HG03280 (cell line): ENCODE measurements around the gene ZDHHC14.

Experiments used
- ATAC-seq: cut with Tn5 transposase; IDR thresholded peaks from one replicate; pipeline ENCODE4 v1.9.1; 2021; ENCODE audit warnings: mild to moderate bottlenecking, moderate library complexity; ENCODE audit not compliant: unreplicated experiment

Gene ZDHHC14

DNA sequence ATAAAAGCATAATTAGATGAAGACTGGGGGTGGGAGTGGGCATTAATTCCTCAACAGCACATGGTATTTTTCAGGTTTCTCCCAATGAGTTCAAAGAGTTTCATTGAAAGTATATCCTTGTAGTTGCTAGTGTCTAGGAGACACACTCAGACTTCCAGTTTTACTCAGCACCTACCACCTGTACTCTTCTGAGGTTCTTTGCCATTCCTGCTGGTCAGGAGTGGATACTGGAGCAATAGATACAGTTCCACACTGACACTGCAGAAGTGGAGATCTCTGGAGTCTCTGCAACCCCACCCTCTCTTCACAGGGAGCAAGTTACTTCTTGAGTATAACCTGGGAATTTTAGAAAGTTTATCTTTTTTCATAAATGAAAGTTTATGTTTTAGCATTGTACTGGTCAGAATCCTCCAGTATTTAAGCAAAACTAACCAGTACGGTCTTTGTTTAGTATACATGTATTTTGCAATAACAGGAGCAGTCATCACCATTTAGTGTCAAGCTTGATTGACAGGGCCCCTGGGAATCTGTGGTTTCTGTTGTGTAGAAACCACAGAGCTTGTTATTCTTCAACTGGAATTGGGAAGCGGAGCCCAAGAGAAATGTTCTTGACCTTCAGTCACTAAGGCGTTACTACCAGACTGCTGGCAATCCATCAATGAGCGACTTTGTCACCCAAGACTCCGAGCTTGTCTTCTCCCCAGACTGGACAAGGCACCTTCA, 148.1 kb downstream of the ZDHHC14 start:
- ATAC-seq, result no peak

DNA sequence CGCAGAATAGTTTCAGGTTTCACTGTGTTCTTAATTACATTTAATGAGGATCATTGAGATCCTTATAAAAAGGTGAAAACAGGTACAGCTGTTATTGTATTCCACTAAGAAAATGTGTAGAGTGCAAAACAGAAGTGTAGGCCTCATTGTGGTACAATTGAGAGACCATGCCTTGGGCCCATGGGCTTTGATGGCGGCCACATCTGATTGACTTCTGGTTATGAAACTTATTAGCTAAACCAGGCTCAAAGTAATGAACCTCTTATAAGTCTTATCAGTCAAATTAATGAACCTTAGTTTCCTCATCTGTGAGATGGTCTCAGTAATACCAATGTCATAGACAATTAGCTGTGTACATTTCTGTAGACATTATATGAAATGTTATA, 148.7 kb downstream of the ZDHHC14 start:
- ATAC-seq, result no peak

DNA sequence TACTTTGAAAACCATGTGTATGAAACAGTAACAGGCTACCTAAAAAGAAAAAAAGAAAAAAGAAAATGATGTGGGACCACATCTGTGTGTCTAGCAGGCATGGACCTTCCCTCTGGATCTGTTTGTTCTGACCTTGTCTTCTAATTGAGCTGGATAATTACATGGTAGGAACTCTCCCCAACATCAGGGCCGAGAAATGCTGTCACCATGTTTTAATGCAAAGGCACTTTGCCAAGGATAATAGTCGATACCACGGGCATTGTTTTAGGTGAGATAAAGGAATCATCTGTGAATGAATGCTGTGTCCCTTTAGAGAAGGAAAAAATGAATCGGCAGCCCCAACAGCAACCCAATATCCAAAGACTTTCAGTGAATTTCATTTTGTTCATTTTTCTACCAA, 149.1 kb downstream of the ZDHHC14 start:
- ATAC-seq, result no peak

DNA sequence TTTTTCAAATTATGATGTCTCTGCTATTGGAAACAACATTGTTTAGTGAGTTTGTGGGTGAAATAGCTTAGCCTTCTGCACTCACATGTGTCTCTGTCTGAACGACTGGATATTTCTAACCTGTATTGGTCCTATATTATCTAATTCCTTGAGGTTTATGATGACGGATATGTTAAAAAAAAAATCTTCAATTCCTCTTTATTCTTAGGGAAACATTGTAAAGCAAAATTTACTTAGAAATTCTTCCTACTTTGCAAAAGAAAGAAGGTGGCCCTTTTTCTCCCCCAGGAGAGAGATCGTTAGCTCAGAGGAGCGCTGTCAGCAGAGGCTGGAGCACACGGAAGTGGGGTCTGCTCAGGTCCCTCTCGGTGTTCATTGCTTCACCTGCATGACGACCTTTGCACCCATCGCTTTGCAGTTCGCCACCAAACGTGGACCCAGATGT, 149.8 kb downstream of the ZDHHC14 start:
- ATAC-seq, result no peak

DNA sequence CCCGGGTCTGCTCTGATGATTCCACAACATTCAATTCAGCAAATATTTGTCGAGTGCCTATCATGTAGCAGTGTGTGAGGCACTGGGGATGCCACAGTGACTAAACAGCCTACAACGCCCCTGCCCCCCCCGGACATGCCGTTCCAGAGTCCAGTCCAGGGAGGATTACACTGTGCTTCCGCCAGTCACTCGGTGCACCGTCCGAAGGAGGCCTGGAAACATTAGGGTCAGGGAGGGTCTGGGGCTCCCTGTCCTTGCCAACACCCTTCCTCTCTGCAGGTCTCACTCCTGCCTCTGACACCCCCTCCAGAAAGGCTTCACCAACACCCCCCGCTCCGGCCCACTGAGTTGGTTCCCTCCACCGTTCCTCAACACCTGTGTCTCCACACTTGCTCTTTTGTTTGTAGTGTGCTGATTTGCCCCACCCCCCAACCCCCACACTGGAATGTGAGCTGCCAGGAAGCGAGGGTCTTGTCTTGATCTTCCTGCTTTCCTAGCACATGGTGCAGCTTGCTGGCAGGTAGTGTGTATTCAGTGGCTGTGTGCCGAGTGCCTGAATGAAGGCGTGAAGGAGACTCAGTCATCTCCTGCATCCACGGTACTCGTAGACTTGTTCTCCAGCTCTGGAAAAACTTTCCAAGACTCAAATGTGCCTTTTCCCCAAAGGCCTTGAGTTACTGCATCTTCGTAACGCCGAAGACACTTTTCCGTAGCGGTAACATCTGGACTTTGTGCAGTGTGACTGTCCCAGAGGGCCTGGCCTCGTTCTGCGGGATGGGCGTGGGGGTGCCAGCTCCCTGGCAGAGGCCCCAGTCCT, 150.4 kb downstream of the ZDHHC14 start:
- ATAC-seq, result no peak

DNA sequence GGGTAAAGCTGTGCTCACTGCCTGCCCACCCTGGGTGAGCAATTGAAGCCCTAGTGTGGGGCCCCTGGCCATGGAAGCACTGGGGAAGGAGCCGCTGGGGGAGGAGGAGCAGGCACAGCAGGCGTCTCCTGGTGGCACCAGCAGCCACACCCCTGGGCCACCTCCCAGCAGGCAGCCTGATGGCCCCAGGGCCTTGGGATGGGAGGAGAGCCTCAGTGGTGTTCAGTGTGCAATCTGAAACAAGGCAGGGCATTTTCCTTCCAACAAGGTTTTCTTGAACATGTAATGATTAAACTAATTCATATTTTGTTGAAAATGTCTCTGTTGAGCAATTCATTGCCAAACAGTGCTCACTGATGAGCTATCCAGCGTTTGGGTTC, 151.0 kb downstream of the ZDHHC14 start:
- no peak for ATAC-seq

DNA sequence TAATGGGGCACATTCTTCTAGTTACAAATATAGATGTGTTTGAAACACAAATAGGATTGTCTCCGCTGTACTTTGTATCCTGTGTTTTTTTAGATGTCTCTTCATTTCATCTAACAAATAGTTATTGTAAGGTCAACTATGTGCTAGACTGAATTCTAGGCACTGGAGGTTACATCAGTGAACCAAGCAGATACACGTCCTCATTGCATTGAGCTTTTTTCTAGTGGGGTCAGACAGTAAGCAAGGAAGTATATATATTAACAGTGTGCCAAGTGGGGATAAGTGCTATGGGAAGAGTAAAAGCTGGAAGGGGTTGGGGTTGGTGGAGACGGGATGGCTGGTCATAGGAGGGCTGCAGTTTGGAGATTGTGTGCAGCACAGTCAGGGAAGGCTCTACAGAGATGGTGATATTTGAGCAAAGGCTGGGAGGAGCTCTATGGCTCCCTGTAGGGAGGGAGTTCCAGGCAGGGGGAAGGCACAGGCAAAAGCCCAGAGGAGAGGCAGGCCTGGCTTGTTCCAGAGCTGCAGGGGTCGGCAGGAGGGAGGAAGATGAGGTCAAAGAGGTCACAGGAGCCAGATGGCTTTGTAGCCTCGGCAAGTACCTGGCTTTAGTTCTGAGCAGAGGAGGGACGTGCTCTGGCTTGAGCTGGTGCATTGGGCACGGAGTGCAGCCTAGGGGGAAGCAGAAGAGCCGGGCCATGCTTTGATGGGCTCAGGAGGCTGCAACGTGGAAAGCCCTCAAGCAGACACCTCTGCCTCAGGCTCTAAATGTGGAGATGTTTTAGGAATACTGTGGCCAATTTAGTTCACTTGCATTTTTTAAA, 152.3 kb downstream of the ZDHHC14 start:
- no peak for ATAC-seq

DNA sequence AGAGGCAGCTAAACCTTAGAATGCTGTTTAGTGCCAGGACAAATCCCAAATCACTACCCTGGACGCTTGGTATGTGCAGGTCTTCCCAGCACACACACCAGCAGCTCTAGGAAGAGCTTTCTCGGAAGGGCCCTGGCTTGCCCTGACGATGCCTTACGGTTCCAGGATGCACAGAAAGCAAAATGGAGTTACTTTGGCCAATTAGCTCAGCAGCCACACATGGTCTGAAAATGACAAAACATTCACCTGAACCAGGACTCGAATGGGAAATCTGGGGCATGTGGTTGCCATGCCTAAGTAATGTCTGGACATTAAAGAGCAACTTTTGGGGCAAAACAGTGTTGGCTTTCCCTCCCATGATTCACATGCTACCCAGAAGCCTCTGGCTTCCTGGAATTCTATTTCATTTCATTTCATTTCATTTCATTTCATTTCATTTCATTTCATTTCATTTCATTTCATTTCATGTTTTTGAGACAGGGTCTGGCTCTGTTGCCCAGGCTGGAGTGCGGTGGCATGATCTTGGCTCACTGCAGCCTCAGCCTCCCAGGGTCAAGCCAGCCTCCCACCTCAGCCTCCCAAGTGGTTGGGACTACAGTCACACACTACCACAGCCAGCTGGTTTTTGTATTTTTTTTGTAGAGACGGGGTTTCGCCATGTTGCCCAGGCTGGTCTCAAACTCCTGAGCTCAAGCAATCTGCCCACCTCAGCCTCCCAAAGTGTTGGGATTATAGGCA, 153.3 kb downstream of the ZDHHC14 start:
- ATAC-seq, result no peak

DNA sequence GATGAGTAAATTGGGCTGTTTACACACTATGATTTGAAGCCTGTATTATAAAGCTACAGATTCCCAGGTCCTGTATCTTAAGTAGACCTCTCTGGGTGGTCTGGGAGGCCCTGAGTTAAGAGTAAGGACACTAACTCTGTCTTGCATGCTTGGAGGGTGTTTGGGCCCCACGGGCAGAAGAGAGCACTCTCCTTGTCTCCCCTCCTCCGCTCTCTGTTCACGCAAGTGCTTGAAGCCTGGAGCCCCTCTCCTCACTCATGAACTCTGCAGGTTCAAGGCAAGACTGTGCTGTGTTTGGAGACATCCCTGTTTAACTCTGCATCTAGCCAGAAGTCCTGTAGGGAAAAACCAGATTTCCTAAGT, 154.0 kb downstream of the ZDHHC14 start:
- ATAC-seq, result no peak

DNA sequence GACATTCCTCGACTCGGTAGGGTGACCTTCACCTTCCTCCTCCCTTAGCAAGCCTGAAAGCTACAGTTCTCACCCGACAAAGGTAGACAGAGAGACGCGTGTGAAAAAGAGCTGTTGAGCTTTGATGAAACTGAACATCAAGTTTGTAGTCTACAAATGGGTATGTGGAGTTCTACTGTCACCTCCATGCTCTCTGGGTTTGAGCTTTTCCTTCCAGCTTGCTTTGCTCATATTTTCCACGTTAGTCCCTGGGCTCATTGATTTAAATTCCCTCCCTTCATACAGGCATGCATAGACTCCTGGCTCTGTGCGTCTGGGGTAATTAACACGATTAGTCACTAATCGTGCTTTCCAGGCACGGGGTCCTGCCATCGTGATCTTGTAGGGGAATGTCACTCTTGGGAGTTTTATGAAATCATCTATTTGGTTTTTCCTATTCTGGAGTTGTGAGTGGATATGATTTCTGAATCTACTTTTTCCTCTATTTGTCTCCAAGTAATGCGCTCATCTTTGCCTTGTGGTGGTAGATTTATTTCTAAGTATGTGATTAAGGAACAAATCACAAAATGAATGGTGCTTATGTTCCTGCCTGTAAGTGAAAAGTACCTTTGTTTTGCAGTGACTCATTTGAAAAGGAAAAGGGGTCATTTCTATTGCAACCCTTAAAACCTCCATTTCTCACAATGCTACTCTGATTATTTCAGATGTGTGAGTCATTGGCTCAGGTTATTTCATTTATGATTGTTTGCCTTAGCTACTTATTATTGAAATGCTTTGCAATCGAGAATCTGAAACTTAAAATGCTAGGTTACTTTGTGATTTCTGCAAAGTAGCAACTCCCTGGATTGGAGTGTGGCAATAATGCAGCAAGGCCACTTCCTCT, 154.6 kb downstream of the ZDHHC14 start:
- peak; percentile 48 for ATAC-seq

DNA sequence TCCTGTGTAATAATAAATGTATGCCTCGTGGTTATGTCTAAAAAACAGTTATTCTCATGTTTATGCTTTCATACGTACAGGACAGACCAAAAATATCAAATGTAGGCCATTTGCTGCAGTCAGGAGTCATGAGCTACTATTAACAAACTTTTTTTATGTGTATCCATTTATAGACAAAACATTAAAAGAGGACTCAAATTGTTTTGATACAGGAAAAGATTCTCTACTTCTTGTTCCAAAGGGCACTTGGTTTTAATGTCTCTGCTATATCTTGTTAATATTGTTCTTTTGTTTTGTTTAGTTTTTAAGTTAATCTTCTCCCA, 155.2 kb downstream of the ZDHHC14 start:
- ATAC-seq, result no peak

DNA sequence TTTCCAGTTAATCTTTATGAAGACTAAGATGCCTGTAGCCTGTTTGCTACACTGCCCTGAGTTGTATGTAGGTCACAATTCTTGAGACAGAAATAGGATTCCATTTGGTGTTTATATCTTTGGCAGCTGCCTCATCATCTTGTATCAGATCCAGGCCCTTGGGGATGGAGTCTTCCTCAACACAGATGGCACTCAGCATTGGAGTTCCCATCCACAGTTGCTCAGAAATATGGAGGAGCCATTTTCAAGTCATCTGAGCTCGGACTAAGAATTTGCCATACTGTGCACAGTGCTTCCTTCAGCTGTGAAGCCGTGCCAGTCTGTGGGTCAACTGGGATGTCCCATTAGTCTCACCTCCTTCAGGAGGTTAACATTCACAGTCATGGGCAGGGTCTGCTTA, 156.6 kb downstream of the ZDHHC14 start:
- no peak for ATAC-seq

DNA sequence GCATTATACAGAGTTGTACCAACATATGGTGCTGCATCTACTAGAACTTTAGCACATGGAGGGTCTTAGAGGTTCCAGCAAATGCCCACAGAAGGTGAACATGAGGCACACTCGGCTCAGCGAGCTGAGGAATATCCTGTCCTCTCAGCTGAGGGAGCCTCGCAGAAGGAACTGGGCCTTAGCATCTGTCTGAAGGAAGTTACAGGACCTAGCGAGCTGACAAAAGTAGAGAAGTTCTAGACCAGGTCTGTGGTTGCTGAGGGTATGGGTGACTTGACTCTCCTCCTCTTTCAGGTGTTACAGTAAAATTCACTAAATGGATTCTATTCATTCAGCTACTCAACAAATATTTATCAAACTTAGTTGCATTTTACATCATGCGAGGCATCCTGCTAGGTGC, 157.2 kb downstream of the ZDHHC14 start:
- no peak for ATAC-seq

DNA sequence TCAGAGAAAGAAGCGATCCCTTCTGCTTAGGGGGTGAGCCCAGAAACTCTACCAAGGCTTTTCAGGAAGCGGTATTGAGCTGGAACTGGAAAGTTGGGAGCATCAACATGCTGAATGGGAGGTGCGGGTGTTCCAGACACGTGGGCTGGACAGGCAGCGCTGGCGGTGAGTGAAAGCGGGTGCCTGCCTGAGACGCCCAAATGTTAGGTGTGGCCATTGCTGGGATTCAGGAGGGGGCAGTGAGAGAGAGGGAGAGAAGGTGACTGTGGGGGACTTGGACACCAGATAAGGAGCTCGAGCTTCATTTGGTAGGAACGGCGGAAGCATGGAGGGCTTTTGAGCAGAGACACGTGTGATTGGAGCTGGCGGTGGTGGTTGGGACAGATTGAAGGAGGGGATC, 157.7 kb downstream of the ZDHHC14 start:
- ATAC-seq, result no peak

DNA sequence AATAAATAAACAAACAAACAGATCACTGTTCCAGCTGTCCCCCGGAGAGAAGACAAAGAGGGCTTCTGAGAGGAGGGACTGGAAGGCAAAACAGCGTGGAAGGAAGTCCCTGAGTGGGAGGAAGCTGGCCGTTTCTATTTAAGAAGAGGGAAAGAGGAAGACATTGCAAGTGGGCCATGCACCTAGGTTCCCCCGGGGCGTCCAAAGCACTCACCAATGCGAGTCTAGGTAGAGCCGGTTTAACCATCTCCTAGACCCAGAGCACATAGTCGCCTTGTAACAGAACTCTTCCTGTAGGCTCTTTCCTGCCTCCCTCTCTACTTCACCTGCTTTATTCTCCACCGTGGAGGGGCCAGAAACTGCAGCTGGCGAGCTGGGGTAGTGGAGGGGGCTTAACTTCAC, 158.4 kb downstream of the ZDHHC14 start:
- ATAC-seq, result no peak

DNA sequence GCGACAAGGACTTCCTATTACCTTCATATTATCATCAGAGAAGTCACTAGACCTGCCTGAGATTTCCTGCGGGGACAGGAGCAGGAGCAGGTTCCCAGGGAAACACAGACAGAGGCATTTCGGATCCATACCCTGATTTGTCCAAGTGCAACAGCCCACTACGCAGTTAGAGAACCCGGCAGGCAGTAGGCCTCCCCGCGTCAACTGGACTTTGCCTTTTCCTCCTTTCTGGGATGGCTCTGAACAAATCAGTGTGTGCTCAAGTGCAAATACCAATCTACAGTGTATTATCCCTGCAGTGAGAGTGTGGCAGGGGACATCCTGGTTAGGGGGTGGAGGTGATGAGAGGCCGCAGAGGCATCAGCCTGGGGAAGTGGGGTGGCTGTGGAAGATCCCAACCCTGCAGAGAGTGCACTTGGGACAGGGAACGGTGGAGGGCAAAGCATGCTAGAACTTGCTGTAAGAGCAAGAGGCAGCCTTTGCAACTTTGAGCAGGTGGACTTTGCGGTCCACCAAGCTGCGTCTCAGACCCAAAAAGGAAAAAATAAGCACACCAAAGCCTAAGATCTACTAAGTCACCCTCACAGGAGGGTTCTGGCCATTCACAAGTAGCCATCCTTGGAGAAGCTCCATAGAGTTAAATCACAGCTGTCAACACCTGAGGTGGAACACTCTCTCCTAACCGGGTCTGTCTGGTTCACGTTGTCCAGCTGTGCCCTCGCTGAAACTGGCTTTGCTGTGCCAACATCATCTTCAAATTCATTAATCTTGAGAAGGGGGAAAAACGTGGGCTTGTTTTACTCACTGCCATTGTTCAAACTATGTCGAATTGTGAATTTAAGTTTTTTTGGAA, 159.1 kb downstream of the ZDHHC14 start:
- ATAC-seq, result no peak

DNA sequence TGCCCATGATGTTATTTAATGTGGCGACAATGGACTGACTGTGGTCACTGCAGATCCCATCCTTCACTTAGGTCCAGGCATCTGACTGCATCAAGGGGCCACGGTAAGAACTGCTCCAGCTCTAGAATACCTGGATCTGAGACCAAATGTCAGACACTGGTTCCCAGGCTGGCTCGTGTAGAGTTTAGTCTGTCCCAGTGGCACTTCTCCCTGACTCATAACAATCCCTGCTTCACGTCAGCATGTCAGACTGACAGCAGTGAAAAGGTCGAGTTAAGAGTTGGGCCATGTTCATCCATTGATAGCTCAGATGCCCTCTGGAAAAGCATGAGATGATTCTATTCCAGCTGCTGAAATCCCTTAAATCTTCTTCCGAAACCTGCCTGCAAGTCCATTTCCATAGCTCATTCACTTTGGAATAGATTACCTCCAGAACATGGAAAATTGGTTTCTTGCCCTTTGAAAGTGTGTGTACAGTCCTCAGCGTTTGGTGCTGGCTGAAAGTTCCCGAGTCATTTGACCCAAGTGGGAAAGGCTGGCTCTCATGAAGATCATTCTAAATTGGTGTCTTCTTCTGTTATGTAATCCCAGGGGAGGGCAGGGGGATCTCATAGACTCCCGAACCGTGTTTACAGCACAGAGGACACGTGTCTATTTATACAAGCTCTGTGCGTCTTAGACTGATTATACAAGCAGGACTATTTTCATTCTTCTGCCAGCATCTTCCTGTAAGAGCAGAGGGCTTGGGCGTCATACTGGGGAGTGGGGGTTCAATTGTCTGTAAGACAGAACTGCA, 160.8 kb downstream of the ZDHHC14 start:
- ATAC-seq, result no peak

DNA sequence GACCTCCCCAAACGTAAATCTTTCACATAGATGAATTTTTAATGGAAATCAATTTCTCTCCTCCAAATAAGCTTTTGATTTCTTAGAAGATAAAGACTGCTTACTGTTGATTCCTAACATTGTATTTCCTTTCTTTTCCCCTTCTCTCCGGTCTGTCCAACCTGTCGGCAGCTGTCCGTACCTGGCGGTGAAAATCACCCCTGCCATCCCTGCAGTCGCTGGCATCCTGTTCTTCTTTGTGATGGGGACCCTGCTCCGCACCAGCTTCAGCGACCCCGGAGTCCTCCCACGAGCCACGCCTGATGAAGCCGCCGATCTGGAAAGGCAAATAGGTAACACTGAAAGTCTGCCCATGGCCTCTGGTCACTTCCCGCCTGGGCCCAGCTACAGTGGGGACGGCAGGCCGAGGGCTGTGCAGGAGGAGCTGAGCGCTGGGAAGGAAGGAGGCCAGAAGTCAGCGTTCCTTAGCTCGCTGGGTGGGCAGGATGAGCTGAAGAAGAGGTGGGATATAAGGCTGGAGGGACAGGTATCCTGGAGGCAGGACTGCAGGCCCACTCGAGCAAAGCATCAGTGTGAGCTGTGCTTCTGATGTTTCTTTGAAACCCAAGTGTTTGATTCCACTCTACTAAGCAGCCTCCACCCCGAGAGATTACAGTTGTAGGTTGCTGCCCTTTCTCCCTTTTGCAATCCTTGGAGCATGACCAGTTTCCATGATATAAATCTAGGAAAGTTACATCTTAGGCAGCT, 161.6 kb downstream of the ZDHHC14 start:
- no peak for ATAC-seq
